HG03280 (cell line): ENCODE data around the gene FOXP1.

Experiments used
- ATAC-seq: cut with Tn5 transposase; IDR thresholded peaks from one replicate; pipeline ENCODE4 v1.9.1; 2021; ENCODE audit warnings: mild to moderate bottlenecking, moderate library complexity; ENCODE audit not compliant: unreplicated experiment

FOXP1 gene

GRCh38 chr3:71384837-71385716 is 198.5 kb downstream of the FOXP1 start:
- ATAC-seq, result no peak

- ATAC-seq, result no peak
Measured at GRCh38 chr3:71384388-71384787, 199.1 kb downstream of the FOXP1 start.

- no peak for ATAC-seq
Measured at GRCh38 chr3:71380096-71380495, 203.4 kb downstream of the FOXP1 start.

- no peak for ATAC-seq
Measured at GRCh38 chr3:71378509-71378908, 205.0 kb downstream of the FOXP1 start.

- no peak for ATAC-seq
Measured at GRCh38 chr3:71376911-71377310, 206.6 kb downstream of the FOXP1 start.

GRCh38 chr3:71376503-71376902 is 207.0 kb downstream of the FOXP1 start:
- no peak for ATAC-seq

GRCh38 chr3:71374582-71374981 is 208.9 kb downstream of the FOXP1 start:
- no peak for ATAC-seq

GRCh38 chr3:71372911-71373637 is 210.5 kb downstream of the FOXP1 start:
- no peak for ATAC-seq

- no peak for ATAC-seq
Measured at GRCh38 chr3:71372241-71372768, 211.2 kb downstream of the FOXP1 start.

- no peak for ATAC-seq
Measured at GRCh38 chr3:71371282-71371681, 212.2 kb downstream of the FOXP1 start.

- ATAC-seq, result no peak
Measured at GRCh38 chr3:71370467-71370866, 213.1 kb downstream of the FOXP1 start.

- no peak for ATAC-seq
Measured at GRCh38 chr3:71369701-71370391, 213.7 kb downstream of the FOXP1 start.

- ATAC-seq, result no peak
Measured at GRCh38 chr3:71366988-71367604, 216.4 kb downstream of the FOXP1 start.

GRCh38 chr3:71361334-71361890 is 222.1 kb downstream of the FOXP1 start:
- no peak for ATAC-seq

GRCh38 chr3:71360764-71361163 is 222.8 kb downstream of the FOXP1 start:
- ATAC-seq, result peak; percentile 73

GRCh38 chr3:71360180-71360579 is 223.3 kb downstream of the FOXP1 start:
- peak; percentile 24 for ATAC-seq

- no peak for ATAC-seq
Measured at GRCh38 chr3:71358243-71358642, 225.3 kb downstream of the FOXP1 start.

- no peak for ATAC-seq
Measured at GRCh38 chr3:71356265-71356664, 227.3 kb downstream of the FOXP1 start.

- no peak for ATAC-seq
Measured at GRCh38 chr3:71355862-71356261, 227.7 kb downstream of the FOXP1 start.

- no peak for ATAC-seq
Measured at GRCh38 chr3:71355037-71355436, 228.5 kb downstream of the FOXP1 start.
